ENCODE results near the gene JARID2.
"Not testable (repeated sequence)": the region's sequence is repeated elsewhere in the genome, so short reads cannot be mapped to it uniquely, and the experiment has no call there.

Gene JARID2

DNA sequence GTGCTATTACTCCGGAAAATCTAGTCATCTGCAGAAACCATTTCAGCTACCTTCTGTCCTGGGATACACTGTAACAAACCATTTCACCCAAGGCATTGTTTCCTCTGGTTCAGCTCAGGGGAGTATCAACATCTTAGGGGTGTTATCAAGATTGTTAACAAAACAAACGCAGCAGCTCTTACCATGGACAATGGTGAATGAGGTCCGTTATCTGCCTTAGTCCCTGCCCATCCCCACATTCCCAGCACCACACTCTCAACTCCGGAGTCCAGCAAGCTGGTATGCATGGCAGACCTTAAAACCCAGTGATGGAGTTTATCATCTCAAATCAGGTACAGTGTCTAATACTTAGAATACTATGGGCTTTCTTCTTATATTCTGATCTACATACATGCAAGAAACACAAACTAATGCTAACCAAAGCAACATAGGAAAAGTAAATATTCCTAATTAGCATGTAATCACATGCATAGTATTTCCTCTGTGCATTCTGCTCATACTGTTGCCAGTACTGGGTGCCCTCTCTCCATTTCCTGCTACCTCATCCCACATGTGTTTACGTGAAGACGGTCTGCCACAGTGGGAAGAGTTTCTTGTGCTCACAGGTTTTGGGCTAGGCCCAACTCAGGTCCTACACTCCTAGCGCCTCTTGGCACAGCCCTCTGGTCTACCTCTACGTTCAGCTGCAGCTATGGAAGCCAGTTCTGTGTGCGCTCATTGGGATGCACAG is 293.1 kb downstream of the JARID2 start:
- H3K9ac ChIP-seq (ENCODE audit: low read depth, low read length) = no peak overlapping the region
- peaks cover 1% of the 10 kb centered on the region; the same call in 1 of the 2 replicates for H3K9me3 ChIP-seq (ENCODE audit: control insufficient read depth, insufficient read depth, low read length)
- H3K4me1 ChIP-seq (ENCODE audit: insufficient read depth, low read length) = no peaks in the 10 kb centered on the region
- H3K36me3 ChIP-seq (ENCODE audit: insufficient read depth, low read length) = 0 out of 2 replicates have a peak, but pooled peaks cover 3% of the 10 kb centered on the region

DNA sequence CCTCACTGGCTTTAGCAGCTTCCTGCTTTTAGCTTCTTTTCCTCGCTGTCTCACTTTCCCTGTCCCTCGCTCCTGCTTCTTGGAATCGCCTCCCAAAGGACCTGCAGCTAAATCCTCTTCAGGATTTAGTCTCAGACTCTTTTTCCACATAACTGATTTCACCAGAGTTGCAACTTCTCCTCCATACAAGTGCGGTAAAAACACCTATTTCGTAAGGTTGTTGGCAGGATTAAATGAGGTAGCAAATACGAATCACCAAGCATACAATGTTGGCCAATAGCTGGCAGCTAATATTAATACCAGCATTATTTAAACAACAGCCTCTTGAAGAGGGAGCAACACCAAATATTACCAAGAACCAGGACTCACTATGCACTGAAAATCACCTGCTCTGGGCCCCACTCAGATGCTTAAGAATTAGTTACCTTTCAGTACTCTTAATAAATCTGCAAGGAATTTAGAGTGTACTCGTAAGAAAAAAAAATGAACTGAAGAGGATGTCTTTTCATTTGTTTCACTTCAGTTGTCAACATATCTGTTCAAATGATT is 293.9 kb downstream of the JARID2 start:
- Histone ChIP-seq H3K36me3 (ENCODE audit: insufficient read depth, low read length) (0 out of 2 replicates have a peak, but pooled peaks cover 3% of the 10 kb centered on the region), H3K4me1 (ENCODE audit: insufficient read depth, low read length) (no peaks in the 10 kb centered on the region), H3K9me3 (ENCODE audit: control insufficient read depth, insufficient read depth, low read length) (peaks cover 2% of the 10 kb centered on the region; the same call in 1 of the 2 replicates), H3K9ac (ENCODE audit: low read depth, low read length) (no peak overlapping the region)

DNA sequence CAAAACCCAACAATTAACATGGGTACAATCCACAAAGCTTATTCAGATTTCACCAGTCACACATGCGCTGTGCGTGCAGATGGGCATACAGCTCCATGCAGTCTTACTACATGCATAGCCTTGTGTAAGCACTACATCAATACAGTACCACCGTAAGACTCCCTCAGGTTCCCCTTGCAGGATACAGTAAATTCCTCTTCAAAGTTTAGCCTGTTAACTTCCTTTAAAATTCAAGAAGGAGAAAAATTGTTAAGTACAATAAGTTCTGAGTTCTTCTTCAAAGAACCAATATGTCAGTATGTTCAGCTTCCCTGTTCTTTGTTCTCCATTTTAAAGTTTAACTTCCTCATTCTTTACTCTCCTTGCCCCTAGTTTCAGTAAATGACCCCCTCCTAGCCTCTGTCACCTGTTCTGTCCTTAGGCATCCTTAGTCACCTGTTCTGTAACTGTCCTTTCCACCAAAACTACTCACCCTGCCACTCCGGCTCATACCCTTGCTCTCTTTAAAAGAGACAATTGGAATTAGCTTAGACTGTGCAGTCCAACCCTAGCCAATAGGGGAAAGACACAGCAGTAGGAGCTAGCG is 297.6 kb downstream of the JARID2 start:
- H3K4me1 ChIP-seq (ENCODE audit: insufficient read depth, low read length) = peaks cover 11% of the 10 kb centered on the region
- not testable (repeated sequence) for H3K36me3 ChIP-seq (ENCODE audit: insufficient read depth, low read length); H3K9me3 ChIP-seq (ENCODE audit: control insufficient read depth, insufficient read depth, low read length); H3K9ac ChIP-seq (ENCODE audit: low read depth, low read length)

DNA sequence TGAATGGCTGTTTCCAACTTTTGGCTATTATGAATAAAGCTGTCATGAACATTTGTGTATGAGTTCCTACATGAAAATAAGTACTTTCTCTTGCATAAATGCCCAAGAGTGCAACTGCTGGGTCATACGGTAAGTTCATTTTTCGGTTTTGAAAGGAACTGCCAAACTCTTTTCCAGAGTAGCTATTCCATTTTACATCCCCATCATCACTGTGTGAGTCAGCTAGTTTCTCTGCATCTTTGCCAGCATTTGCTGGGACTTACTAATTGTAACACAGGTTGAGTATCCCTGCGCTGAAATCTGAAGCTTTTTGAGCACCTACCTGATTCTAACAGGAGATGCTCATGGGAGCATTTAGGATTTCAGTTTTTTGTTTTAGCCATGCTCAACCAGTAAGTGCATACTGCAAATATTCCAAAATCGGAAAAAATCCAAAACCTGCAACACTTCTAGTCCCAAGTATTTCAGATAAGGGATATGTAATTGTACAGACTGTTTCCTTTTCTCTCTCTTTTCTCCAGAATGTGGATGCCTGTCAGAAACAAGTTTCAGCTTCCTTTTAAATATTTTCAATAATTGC is 298.5 kb downstream of the JARID2 start:
- Histone ChIP-seq H3K9me3 (ENCODE audit: control insufficient read depth, insufficient read depth, low read length) (0 out of 2 replicates have a peak, but pooled peaks cover 2% of the 10 kb centered on the region), H3K36me3 (ENCODE audit: insufficient read depth, low read length) (no peaks in the 10 kb centered on the region), H3K9ac (ENCODE audit: low read depth, low read length) (no peak overlapping the region), H3K4me1 (ENCODE audit: insufficient read depth, low read length) (peaks cover 11% of the 10 kb centered on the region)

DNA sequence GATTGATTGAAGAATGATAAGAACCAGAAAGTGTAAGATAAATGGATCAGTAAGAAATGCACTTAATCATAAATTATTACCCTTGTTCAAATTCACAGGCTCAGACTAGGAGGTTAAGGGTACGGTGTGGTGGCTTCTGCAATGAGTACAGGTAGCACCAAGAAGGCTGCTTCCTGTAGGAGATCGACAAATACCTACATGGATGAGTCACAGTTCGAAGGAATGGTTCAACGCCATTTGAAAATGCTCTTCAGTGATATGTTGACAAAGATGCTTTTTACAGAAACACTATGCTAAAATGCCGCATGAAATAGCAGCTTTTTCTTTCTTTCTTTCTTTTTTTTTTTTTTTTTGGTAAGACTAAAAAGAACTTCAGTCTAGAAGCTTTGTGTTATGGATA is 300.7 kb downstream of the JARID2 start:
- Histone ChIP-seq H3K9me3 (ENCODE audit: control insufficient read depth, insufficient read depth, low read length) (0 out of 2 replicates have a peak, but pooled peaks cover 2% of the 10 kb centered on the region), H3K9ac (ENCODE audit: low read depth, low read length) (no peak overlapping the region), H3K36me3 (ENCODE audit: insufficient read depth, low read length) (no peaks in the 10 kb centered on the region), H3K4me1 (ENCODE audit: insufficient read depth, low read length) (peaks cover 29% of the 10 kb centered on the region)

DNA sequence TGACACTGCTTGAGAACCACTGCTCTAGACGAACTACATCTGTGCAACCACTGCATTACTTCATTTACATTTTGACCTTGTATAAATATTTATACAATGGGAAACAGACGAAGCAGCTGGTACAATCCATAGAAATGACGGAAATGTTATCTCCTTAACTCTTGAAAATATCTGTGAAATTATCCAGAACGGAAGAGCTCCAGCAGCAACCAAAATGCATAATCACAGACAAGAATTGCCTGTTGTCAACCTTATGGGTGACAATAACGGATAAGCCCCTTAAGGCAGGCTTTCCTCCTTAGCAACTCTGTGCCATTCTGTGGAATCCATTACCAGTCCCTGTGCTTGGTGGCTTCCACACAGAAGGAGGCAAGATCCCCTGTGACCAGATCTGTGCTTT is 301.5 kb downstream of the JARID2 start:
- Histone ChIP-seq H3K36me3 (ENCODE audit: insufficient read depth, low read length) (no peaks in the 10 kb centered on the region), H3K9ac (ENCODE audit: low read depth, low read length) (no peak overlapping the region), H3K9me3 (ENCODE audit: control insufficient read depth, insufficient read depth, low read length) (0 out of 2 replicates have a peak, but pooled peaks cover 2% of the 10 kb centered on the region), H3K4me1 (ENCODE audit: insufficient read depth, low read length) (peaks cover 35% of the 10 kb centered on the region)

DNA sequence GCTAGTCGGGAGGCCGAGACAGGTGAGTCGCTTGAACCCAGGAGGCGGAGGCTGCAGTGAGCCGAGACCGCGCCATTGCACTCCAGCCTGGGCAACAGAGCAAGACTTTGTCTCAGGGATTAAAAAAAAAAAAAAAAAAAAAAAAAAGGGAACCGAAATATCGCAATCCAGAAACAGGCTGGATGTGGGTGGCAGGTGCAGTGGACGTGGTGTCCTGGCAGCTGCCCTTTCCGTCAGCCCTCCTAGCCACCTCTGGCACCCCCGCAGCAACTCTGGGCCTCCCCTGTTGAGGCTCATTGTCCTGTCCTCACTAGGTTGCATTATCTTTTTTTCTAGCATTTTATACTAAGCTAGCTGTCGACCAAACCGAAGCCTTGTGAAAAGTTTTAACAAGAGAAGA is 303.5 kb downstream of the JARID2 start:
- Histone ChIP-seq H3K9me3 (ENCODE audit: control insufficient read depth, insufficient read depth, low read length) (no peaks in the 10 kb centered on the region), H3K36me3 (ENCODE audit: insufficient read depth, low read length) (no peaks in the 10 kb centered on the region), H3K4me1 (ENCODE audit: insufficient read depth, low read length) (peaks cover 41% of the 10 kb centered on the region), H3K9ac (ENCODE audit: low read depth, low read length) (no peak overlapping the region)

DNA sequence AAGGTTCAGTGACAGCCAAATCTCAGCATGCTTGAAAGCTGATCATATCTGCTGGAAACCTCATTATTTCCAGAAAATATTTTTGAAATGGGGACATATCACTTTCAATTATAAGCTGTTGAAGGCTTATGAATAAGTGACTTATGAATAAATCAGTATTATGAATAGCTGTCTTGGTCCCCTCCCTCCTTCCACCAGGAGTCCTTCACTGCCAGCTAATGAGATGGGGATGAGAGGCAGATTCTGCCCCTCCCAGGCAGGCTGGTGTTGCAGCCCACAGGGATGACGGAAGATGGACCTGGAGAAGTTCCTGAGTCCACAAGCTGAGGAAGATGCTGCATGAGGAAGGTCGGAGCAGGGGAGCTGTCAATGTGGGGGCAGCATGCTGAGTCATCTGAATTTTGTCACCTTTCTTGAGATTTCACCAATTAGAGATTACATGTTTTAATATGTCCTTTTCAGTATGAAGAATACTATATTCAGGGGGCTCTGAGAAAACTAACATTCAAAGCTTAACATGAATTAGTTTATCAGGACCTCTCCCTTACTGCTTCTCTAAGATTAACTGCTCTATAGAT is 304.8 kb downstream of the JARID2 start:
- H3K9ac ChIP-seq (ENCODE audit: low read depth, low read length) = no peak overlapping the region; the same call in 1 of the 2 replicates
- no peaks in the 10 kb centered on the region for H3K36me3 ChIP-seq (ENCODE audit: insufficient read depth, low read length)
- no peaks in the 10 kb centered on the region for H3K9me3 ChIP-seq (ENCODE audit: control insufficient read depth, insufficient read depth, low read length)
- peaks cover 50% of the 10 kb centered on the region for H3K4me1 ChIP-seq (ENCODE audit: insufficient read depth, low read length)

DNA sequence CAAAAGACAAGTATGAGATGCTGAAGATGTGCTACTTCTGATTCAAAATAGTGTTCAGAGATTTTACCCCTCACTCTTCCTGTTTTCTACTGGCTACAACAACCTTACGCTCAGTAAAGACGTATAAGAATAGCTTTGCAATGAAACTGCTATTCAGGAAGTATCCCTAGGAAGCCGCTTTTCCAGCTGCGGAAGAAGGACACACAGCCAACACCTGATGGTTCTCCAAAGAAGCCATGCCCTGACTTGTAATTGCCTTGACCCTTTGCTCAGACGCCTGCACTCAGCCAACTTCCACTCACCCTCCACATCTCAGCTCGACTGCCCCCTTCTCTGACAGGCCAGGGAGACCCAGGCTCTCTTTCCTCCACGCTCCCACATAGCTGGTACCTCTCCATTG is 305.4 kb downstream of the JARID2 start:
- H3K9ac ChIP-seq (ENCODE audit: low read depth, low read length) = no peak overlapping the region; the same call in 1 of the 2 replicates
- no peaks in the 10 kb centered on the region for H3K9me3 ChIP-seq (ENCODE audit: control insufficient read depth, insufficient read depth, low read length)
- peaks cover 52% of the 10 kb centered on the region for H3K4me1 ChIP-seq (ENCODE audit: insufficient read depth, low read length)
- no peaks in the 10 kb centered on the region for H3K36me3 ChIP-seq (ENCODE audit: insufficient read depth, low read length)

DNA sequence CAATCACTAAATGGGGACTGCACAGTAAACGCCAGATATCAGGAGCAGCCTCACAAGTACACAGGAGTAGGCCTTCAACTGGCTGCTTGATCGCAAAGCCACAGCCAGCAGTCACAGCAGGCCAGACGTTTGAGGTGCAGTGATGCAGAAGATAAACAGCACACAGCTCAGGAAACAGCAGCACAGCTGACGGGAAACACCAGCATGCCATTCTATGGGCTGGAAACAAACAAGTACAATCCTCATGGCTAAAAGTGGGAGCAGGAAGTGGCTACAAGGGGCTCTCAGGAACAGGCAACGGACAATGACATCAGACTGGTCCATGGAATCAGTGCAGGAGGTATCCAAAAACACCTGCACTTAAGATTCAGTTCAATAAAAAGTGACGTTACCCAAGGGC is 305.9 kb downstream of the JARID2 start:
- no peaks in the 10 kb centered on the region for H3K36me3 ChIP-seq (ENCODE audit: insufficient read depth, low read length)
- peaks cover 47% of the 10 kb centered on the region for H3K4me1 ChIP-seq (ENCODE audit: insufficient read depth, low read length)
- no peak overlapping the region for H3K9ac ChIP-seq (ENCODE audit: low read depth, low read length)

DNA sequence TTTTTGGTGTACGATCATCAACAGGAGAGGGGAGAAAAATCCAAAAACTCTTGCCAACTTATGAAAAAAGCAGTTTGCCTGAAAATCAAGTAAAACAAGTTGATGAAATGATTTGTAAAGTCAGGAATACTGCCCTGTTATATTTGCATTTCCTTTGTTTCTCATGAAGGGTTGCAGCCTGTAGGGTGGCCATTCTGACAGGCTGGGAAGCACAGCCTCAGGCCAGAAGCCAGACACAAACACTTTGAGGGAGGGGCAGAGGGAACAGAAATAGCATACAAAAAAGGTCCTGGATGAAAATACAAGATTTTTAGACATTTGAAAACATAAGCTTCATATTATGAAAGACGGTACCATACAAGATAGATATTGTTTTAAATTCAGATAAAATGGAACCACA is 307.2 kb downstream of the JARID2 start:
- Histone ChIP-seq H3K4me1 (ENCODE audit: insufficient read depth, low read length) (peaks cover 41% of the 10 kb centered on the region), H3K36me3 (ENCODE audit: insufficient read depth, low read length) (no peaks in the 10 kb centered on the region), H3K9ac (ENCODE audit: low read depth, low read length) (no peak overlapping the region), H3K9me3 (ENCODE audit: control insufficient read depth, insufficient read depth, low read length) (no peaks in the 10 kb centered on the region)

More for the DNA sequence above, 305.9 kb downstream of the JARID2 start:
- no peaks in the 10 kb centered on the region for H3K9me3 ChIP-seq (ENCODE audit: control insufficient read depth, insufficient read depth, low read length)

DNA sequence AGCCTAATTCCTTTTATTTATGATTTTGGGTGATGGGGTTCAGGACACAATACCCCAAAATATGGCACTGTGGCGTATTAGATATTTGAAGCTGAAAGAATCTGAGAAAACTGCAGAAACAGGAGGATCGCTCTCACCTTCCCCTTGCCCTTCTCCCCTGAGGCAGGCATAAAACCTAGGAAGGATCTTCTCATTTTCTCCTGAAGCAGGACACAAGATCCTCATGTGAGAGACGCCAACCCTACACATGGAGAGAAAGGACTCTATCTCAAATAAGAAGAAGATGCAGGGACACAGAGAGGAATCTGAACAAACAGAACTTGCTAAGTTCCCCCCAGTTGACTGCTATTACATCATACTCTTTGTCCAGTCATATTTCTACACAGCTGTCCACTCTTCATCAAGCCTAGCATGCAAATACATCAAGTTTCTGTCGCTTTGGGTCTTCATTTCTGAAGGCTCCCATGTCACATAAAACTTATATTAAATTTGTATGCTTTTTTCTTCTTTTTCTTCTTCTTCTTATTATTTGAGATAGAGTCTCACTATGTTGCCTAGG is 307.9 kb downstream of the JARID2 start:
- Histone ChIP-seq H3K36me3 (ENCODE audit: insufficient read depth, low read length) (no peaks in the 10 kb centered on the region), H3K9ac (ENCODE audit: low read depth, low read length) (no peak overlapping the region), H3K4me1 (ENCODE audit: insufficient read depth, low read length) (peaks cover 41% of the 10 kb centered on the region), H3K9me3 (ENCODE audit: control insufficient read depth, insufficient read depth, low read length) (no peaks in the 10 kb centered on the region)

DNA sequence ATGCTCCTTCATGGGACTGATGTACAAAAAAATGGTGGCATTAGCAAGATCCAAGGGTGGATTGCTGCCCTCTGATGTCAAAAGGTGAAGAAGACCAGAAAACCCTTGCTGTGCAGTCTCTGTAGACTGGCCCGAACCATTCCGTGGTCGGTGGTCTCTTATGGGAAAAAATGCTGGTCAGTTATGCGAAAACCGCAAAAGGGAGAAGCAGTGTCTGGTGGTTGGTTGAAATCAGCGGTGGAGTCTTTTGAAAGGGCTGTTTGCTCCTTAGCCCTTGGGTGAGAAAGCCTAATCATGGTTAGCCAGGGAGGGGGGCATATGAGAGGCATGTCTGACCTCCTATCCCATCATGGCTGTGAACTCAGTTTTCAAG is 308.8 kb downstream of the JARID2 start:
- Histone ChIP-seq H3K9ac (ENCODE audit: low read depth, low read length) (no peak overlapping the region), H3K9me3 (ENCODE audit: control insufficient read depth, insufficient read depth, low read length) (no peaks in the 10 kb centered on the region), H3K36me3 (ENCODE audit: insufficient read depth, low read length) (no peaks in the 10 kb centered on the region), H3K4me1 (ENCODE audit: insufficient read depth, low read length) (peaks cover 39% of the 10 kb centered on the region)

All from ES-I3 (cell line).